Nephron progenitor cell (in vitro differentiated cells): ENCODE results near the gene SERGEF.

Experiments used
- DNase-seq: peaks from one replicate; pipeline ENCODE4 v3.0.0; 2021
- H3K27ac Mint-ChIP-seq: 2 replicates; pipeline ENCODE4 v1.8.0; 2021; ENCODE audit warnings: mild to moderate bottlenecking, moderate library complexity, mixed read lengths
- H3K27me3 Mint-ChIP-seq: 2 replicates; pipeline ENCODE4 v1.8.0; 2021; ENCODE audit warnings: mild to moderate bottlenecking, low read depth, mixed read lengths; ENCODE audit not compliant: poor library complexity
- H3K36me3 Mint-ChIP-seq: 2 replicates; pipeline ENCODE4 v1.8.0; 2021; ENCODE audit warnings: low read depth, mixed read lengths
- H3K4me1 Mint-ChIP-seq: 2 replicates; pipeline ENCODE4 v1.8.0; 2021; ENCODE audit warnings: mixed read lengths
- H3K4me3 Mint-ChIP-seq: 2 replicates; pipeline ENCODE4 v1.8.0; 2021; ENCODE audit warnings: mild to moderate bottlenecking, moderate library complexity, mixed read lengths
- H3K9me3 Mint-ChIP-seq: 2 replicates; pipeline ENCODE4 v1.8.0; 2021; ENCODE audit warnings: mild to moderate bottlenecking, moderate library complexity, mixed read lengths
- CTCF ChIP-seq: fragments of 200-600 bp; sonication (generic); IDR thresholded peaks from 2 replicates; pipeline ENCODE4 v1.5.0; 2021; ENCODE audit warnings: antibody characterized with exemption

Gene SERGEF

DNA sequence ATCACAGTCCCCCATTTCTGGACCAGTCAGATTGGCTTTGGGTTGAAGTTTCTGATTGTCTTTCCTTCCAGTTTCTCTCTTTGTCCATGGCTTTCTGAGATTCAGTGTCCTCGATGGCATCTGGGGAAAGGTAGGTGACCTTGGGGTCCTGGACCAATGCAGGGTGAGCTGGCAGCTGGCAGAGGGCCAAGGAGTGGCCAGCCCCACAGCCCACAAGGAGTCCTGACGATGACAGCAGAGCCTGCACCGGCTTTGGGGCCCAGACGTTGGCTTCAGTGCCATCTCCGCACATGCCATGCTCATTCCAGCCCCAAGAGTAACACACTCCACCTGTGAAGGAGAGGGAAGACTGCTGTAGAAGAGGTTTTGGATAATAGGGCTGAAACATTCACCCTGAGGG lies 224.8 kb downstream of the SERGEF start:
- H3K36me3 Mint-ChIP-seq, result no peaks in the 10 kb centered on the region
- peaks cover 22% of the 10 kb centered on the region for H3K4me1 Mint-ChIP-seq
- no peak for DNase-seq
- H3K27me3 Mint-ChIP-seq, result peaks cover 3% of the 10 kb centered on the region
- no peak overlapping the region for H3K4me3 Mint-ChIP-seq
- no peaks in the 10 kb centered on the region for H3K9me3 Mint-ChIP-seq
- no peak for TF ChIP-seq CTCF
- H3K27ac Mint-ChIP-seq, result no peak overlapping the region

GRCh38 chr11:17786824-17787525 lies 225.9 kb downstream of the SERGEF start:
- Mint-ChIP-seq H3K27me3 (peaks cover 3% of the 10 kb centered on the region), H3K27ac (no peak overlapping the region), H3K4me1 (peaks cover 22% of the 10 kb centered on the region), H3K36me3 (no peaks in the 10 kb centered on the region), H3K4me3 (no peak overlapping the region), H3K9me3 (no peaks in the 10 kb centered on the region)
- peak; percentile 25 for DNase-seq
- TF ChIP-seq CTCF, result no peak

DNA sequence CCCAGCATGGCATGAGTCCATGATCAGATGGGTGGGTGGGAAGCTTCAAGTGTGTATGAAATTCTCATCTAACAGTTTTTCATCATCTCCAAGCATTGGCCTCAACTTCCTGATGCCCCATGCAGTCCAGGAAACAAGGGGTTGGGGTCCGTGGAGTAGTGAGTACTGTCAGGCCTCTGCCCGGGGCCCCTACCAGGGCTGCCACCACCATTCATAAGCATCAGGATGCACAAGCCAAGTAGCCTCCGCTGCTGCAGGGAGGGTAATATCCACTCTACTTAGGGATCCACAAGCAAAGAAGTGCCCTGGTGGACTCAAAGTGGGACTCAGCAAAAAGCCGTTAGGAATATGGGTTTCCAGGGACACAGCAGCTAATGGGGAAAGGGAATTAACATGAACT lies 229.0 kb downstream of the SERGEF start:
- Mint-ChIP-seq H3K9me3 (no peaks in the 10 kb centered on the region), H3K27me3 (no peaks in the 10 kb centered on the region), H3K27ac (no peak overlapping the region), H3K4me3 (no peak overlapping the region), H3K4me1 (peaks cover 22% of the 10 kb centered on the region), H3K36me3 (no peaks in the 10 kb centered on the region)
- DNase-seq, result no peak
- no peak for TF ChIP-seq CTCF

DNA sequence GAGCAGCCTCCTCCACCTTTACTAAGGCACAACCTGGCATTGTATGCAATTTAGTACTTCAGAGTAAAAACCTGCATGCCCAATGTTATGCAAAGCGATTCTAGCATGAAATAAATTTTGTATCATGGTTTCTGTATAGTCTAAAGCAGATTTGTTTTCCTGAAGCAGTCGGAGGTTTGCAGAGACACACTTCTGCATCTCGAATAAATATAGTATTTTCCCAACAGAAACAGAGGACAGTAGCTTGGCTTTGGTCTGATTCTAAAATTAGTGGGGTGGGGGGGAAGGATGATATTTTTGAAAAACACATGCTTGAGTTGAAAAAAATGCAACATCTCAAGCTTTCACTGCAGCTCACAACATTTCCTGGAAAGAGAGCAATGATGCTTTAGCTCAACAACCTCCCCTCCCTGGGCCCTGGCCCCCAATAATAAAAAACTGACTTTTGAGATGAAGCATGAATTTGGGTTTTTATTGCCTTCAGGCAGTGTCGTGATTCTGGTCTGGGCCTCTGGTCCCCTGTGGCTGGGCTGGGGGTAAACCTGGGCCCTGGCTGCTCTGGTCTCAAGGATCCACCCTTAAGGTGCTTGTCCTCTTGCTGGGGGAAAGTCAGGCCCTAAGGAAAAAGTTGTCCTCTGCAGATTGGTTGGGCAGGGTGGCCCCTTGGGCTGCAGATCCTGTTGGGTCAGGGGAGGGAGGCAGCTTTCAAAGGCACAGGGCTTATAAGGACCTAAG lies 230.1 kb downstream of the SERGEF start:
- no peaks in the 10 kb centered on the region for H3K36me3 Mint-ChIP-seq
- peaks cover 30% of the 10 kb centered on the region for H3K4me1 Mint-ChIP-seq
- no peak overlapping the region for H3K4me3 Mint-ChIP-seq
- no peak for TF ChIP-seq CTCF
- H3K27ac Mint-ChIP-seq, result no peak overlapping the region
- no peaks in the 10 kb centered on the region for H3K9me3 Mint-ChIP-seq
- no peak for DNase-seq
- H3K27me3 Mint-ChIP-seq, result peaks cover 5% of the 10 kb centered on the region

DNA sequence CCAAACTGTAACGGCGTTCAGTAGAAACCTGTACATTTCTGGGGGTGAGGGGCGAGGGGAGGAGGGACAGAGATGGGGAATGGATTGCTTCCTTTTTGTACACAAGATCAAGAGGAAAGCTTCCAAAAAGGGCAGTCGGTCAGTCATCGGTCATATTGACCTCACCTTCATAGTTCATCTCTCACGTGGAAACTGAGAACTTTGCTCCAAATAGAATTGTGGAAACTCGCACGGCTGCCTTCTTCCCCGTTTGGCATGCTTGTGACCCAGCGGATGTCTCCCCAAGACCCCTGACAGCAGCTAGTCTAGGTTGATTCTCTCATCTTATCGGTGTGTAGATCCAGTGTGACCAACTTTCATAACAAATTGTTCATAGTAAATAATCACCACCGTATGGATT lies 230.7 kb downstream of the SERGEF start:
- Mint-ChIP-seq H3K4me1 (peaks cover 31% of the 10 kb centered on the region), H3K4me3 (no peak overlapping the region), H3K9me3 (no peaks in the 10 kb centered on the region), H3K36me3 (no peaks in the 10 kb centered on the region), H3K27me3 (peaks cover 7% of the 10 kb centered on the region), H3K27ac (no peak overlapping the region)
- no peak for TF ChIP-seq CTCF
- no peak for DNase-seq

DNA sequence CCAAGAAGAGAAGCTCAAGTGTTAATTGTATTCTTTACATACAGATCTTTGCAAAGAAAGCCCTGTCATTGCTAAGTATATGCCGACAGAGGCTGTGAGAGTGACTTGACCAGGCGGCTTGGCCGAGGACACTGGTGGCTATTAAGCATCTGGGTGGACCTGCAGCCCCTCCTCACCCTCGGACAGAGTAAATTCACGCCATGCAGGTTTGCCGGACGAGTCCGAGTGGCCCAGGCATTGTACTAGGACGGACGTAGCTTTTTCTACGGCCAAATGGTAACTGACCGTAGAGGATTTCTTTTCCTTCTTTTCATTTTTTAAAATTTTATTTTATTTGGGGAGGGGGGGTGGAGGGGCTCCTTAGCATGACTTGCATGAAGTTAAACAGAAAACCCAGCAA lies 231.2 kb downstream of the SERGEF start:
- TF ChIP-seq CTCF, result no peak
- peaks cover 26% of the 10 kb centered on the region for H3K4me1 Mint-ChIP-seq
- DNase-seq, result no peak
- H3K27ac Mint-ChIP-seq, result no peak overlapping the region
- H3K27me3 Mint-ChIP-seq, result peaks cover 9% of the 10 kb centered on the region
- no peak overlapping the region for H3K4me3 Mint-ChIP-seq
- H3K9me3 Mint-ChIP-seq, result no peaks in the 10 kb centered on the region
- H3K36me3 Mint-ChIP-seq, result no peaks in the 10 kb centered on the region
